Right renal pelvis (tissue), 4 donors: ENCODE measurements around the gene XKRX. TPM values are rescaled to one million over a fixed set of nuclear protein-coding genes. Genes with fewer than 3 reads are reported as not detected.

Experiments
- DNase-seq, 4 donors: peaks; one replicate each; pipeline ENCODE4 v3.0.0-alpha.2; 2013; ENCODE audit warnings: low read depth in 4 of 4, low spot score in 3 of 4, missing footprints in 1 of 4
- polyA plus RNA-seq, 4 donors: library from polyadenylated mRNA; unstranded; fragments of 120-200 nt; gene quantifications; one replicate each; pipeline ENCODE4 v1.2.1, GENCODE V29; 2013; ENCODE audit not compliant: insufficient read length in 4 of 4

XKRX gene
- under 1 TPM; 0.32 to 0.34 (median 0.33) TPM for polyA plus RNA-seq

DNA sequence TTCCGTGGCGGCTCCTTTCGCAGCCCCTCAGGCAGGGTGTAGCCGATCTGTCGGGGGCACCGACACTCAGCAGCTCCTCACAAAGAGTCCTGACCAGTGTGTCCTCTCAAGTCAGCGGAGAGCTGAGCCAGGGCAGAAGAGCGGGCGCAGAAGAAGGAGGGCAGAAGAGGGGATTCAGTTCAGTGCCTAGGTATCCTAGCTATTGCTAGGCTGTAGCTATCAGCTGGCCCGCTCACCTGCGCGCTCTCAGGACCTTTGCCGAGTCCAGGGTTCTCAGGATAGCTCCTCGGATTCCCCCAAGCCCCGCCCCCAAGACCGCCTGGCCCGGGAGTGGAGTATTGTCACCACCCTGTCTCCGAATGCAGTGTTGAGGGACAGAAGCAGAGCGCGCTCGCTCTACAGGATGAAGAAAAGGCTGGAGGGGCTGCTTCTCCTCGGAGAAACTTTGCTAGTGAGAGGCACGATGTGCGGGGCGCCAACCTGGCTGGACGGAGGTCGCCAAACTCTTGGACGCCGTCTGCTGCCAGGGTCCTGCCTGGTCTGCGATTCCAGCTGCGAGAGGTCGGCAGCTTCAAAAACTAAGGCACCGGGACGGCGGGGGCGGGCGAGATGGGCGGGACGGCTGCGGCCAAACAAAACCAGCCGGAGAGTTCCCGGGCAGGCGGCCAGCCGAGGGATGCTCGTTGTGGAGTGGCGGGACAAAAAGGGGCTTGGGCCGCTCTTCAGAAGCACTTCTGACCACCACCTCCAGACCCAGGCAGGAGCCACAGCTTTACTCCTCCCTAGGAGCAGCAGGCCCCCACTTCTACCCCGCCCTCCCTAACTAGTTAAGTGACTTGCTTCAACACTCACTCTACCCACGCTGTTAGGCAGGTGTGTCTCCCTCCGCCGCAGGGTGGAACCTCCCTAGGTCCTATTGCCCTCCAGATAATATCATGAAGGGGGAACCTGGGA is at the start of gene XKRX:
Gene XKRX (minus strand): TSS at position 258 of the 954 bp plus-strand sequence. CDS start 613 bp downstream, outside the sequence.
- DNase-seq = peak in 2 of 4 donors; percentile 5 to 8

DNA sequence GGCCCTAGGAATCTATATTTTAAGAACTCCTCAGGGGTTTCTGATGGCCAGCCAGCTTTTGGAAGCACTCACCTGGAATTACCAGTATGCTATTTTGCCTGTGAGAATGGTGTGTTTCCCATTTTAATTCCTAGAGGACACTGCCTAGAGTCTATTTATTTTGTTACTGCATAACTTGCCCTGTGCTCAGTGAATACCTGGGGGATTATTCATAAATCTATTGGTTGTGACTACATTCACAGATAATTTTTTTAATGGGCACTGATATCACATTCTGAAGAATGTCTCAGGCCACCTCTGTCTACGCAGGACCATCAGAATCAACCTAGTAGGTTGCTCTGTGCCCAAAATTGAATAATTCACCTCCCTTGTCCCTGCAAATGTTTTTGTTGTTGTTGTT is 47.5 kb upstream of the XKRX start:
- DNase-seq = no peak

DNA sequence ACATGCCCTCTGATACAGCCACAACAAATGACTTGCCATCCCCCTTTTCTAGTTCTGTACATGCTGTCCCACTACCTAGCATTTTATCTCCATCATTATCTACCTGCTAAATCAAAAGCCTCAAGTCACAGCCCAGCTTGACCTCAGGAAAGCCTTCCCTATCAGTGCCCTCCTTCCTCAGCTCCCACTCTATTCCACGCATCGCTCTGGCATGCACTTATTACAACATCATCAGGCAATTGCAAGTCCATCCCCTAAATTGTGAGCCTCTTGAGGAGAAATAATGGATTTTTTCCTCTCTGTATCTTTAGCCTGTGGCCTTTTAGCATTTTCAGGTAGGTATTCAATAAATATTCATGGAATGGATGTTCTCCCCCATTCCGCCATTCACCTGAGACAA is 46.5 kb upstream of the XKRX start:
- no peak for DNase-seq

DNA sequence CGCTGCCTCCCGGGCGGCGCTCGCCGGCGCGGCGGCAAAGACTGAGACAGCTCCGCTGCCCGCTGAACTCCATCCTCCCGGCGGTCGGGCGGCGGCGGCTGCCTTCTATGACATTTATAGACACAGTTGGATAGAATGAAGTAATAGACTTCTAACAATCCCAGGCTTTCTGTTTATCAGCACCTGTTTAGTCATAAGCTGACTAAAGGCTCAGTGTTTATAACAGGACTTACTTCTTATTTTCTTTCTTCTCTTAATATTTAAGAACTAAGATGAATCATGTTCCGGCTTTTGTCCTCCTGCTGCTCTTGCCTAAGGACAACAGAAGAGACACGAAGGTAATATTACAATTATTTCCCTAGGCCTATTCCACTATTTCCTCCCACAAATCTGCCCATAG is 44.7 kb upstream of the XKRX start:
- DNase-seq = no peak

- no peak for DNase-seq
Observed at GRCh38 chrX:100969936-100970335, 41.2 kb upstream of the XKRX start.

DNA sequence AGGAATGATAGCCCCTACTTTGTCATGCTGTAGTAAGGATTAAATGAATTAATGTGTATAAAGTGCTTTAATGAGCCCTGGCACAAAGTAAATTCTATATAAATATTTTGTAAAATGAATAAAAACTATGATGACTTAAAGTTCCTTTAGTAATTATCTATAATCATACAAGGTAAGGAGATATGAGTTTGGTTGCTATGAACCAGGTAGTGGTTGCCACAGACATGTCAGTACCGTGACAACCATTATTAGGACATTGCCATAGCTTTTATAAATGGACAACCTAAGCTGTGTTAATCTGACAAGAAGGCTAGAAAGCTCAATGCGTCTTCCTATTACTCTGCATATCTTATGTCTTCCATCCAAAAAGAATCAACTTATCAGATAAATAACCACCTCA is 40.7 kb upstream of the XKRX start, which contains the start of gene ARL13A:
Gene ARL13A (plus strand): TSS at position 301 of the 400 bp plus-strand sequence. CDS start 3,982 bp downstream, outside the sequence.
- no peak for DNase-seq

DNA sequence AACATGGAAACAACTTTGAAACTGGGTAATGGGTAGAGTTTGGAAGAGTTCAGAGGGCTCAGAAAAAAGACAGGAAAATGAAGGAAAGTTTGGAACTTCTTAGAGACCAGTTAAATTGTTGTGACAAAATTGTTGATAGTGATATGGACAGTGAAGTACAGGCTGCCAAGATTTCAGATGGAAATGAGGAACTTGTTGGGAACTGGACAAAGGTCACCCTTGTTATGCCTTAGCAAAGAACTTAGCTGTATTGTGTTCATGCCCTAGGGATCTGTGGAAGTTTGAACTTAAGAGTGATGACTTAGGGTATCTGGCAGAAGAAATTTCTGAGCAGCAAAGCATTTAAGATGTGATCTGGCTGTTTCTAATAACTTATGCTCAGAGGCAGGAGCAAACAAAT is 35.6 kb upstream of the XKRX start:
- no peak for DNase-seq

DNA sequence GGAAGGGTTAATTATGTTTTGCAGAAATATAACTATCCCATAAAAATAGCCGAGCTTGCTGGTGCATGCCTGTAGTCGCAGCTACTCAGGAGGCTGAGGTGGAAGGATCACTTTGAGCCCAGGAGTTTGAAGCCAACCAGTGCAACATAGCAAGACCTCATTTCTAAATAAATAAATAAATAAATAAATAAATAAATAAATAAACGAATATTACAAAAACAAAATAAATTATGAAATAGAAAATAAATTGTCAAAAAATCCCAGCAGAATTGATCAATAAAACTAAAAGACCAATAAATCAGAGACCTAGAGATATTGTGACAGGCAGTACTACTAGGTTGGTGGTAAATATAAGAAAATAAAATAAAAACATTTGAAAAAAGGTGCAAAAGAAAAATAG is 34.1 kb upstream of the XKRX start:
- no peak for DNase-seq

DNA sequence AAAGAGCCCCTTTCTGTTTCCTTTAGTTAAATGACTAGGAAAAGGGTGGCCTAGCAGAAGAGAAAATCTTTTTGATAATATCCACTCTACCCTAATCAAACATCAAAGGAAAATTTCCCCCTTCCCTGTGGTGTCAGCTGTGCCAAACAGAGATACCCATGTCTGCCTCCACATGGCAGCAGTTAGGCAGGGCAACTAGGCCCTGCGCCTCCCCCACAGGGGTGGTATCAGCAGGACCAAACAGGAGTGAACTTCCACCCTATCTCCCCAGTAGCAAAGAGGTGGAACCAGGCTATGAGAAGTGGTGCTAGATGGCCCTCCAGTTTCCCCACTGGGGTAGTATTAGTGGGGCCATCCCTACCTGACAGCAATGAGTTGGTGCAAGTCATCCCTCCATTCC is 19.8 kb upstream of the XKRX start:
- no peak for DNase-seq

DNA sequence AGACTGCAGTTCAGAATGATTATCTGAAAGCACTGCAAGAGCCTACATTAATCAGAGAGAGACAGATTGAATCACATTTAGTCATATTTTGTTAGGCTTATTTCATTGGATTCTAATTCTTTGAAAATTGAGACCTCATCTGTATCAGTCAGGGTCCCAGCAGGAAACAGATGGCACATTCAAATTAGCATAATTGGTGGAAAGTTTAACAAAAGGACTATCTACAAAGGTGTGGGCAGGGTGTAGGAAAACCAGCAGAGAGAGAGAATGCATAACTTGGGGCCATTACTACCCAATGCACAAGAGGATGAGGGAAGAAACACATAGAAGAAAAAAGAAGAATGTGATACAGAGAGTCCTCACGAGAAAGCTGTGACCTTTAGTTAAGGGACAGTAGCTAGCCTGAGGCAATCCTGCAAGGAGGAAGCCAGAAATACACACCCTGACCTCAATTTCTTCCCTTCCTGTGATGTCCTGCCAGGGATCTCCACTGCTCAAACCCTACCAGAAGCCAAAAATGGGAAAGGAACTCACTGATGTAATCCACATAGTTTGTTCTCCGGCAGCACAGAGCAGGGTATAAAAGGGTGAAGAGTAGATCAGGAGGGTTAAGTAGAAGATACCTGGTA is 17.7 kb upstream of the XKRX start:
- no peak for DNase-seq

DNA sequence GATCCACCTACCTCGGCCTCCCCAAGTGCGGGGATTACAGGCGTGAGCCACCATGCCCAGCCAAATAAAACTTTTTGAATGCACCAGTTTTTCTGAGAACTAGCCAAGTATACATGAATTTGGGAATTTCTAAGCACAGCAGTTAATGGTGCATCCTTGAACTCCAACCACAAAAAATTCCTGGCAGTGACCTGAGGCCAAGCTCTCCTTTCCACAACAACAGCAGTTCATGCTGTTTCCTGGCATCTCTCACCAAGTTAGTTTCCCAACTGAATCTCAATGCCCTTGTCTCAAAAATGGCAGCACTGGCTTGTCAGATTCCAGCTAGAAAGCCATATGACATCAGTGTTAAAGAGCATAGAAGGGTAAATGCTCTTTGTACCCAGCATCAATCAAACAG is 15.9 kb upstream of the XKRX start:
- DNase-seq = no peak

GRCh38 chrX:100939333-100939732 is 10.6 kb upstream of the XKRX start:
- DNase-seq = no peak

GRCh38 chrX:100935767-100936166 is 7.0 kb upstream of the XKRX start:
- no peak for DNase-seq

GRCh38 chrX:100931925-100932285 is 3.2 kb upstream of the XKRX start:
- no peak for DNase-seq

GRCh38 chrX:100931218-100931924 is 2.7 kb upstream of the XKRX start:
- DNase-seq = no peak

DNA sequence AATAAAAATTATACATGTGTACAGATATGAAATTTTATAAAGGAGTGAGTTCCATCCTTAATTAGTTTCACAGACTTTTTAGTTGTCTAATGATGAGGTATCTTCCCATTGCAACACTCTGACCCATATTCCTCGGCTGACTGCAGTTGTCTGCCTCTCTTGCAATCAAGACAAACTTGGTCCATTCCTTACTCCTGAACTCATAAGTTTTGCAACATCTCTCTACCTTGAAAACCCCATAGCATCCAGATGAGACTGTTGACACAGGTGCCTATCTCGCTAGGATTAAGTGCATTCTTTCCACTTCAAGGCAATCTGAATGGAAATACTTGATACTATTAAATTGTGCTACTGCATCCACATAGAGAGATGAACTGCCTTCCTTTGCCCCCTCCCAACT is 2.3 kb downstream of the XKRX start:
- no peak for DNase-seq

- no peak for DNase-seq
Observed at GRCh38 chrX:100924375-100924774, 4.3 kb downstream of the XKRX start.

- DNase-seq = no peak
Observed at GRCh38 chrX:100915562-100915961, 13.2 kb downstream of the XKRX start.

DNA sequence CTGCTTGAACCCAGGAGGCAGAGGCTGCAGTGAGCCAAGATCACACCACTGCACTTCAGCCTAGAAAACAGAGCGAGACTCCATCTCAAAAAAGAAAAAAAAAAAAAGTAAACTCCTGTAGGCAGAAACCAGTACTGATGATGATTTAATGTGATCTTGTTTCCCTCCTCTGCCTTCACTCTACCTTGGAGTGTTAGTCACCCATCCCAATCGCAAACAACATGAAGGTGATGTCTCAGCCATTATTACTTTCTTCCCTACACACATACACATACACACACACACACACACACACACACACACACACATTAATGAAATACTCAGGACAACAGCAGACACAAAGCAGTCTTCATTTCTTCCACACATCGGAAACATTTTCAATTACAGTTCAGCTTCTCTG is 15.6 kb downstream of the XKRX start:
- no peak for DNase-seq

- no peak for DNase-seq
Observed at GRCh38 chrX:100911731-100912130, 17.0 kb downstream of the XKRX start.

DNA sequence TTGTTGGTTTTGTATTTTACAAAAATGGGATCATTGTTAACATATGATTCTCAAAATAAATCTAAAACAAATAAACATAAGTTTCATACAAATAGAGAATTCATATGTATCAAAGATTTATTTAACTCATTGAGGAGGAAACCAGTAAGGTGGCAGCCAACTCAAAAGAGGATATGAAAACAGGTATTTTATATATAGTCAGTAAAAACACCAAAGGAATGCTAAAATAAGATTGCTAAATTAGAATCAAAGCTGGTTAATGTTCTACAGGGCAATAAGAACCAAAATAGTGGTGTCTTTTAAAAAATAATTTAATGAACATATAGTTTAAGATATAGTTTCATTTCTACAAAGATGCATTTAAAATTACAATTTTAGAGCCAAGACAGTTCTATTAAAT is 23.1 kb downstream of the XKRX start:
- DNase-seq = no peak
